ENCODE measurements around the gene TFIP11.
A peak's percentile ranks its signal among the peaks of the same experiment; 100 is the strongest.

Gene TFIP11

GRCh38 chr22:26447584-26448329, 64.5 kb downstream of the TFIP11 start:
- Histone ChIP-seq H3K9me3 (ENCODE audit: control insufficient read depth in 2 of 2, low read length in 2 of 2) (no peaks in the 10 kb centered on the region), H3K27ac (ENCODE audit: low read length) (peak overlapping the region; percentile 73), H3K4me3 (ENCODE audit: low read length in 2 of 2) (peak overlapping the region in 1 of 2 donors; percentile 54), H3K4me1 (ENCODE audit: control insufficient read depth, insufficient read depth, low read length) (peaks cover 10% of the 10 kb centered on the region), H3K9ac (ENCODE audit: low read length in 2 of 2) (peak overlapping the region in 1 of 2 donors; percentile 64), H3K36me3 (ENCODE audit: control insufficient read depth in 2 of 2, insufficient read depth in 2 of 2, low read length in 2 of 2) (peaks cover 16% of the 10 kb centered on the region in 2 donors), H3K27me3 (ENCODE audit: control insufficient read depth in 1 of 2, insufficient read depth in 2 of 2, low read length in 2 of 2) (no peaks in the 10 kb centered on the region)

GRCh38 chr22:26446808-26447515, 65.3 kb downstream of the TFIP11 start:
- Histone ChIP-seq H3K9ac (ENCODE audit: low read length in 2 of 2) (peak overlapping the region in 1 of 2 donors; percentile 64), H3K27ac (ENCODE audit: low read length) (peak overlapping the region; percentile 73), H3K27me3 (ENCODE audit: control insufficient read depth in 1 of 2, insufficient read depth in 2 of 2, low read length in 2 of 2) (no peaks in the 10 kb centered on the region), H3K4me3 (ENCODE audit: low read length in 2 of 2) (peak overlapping the region in 1 of 2 donors; percentile 54), H3K4me1 (ENCODE audit: control insufficient read depth, insufficient read depth, low read length) (peaks cover 10% of the 10 kb centered on the region), H3K36me3 (ENCODE audit: control insufficient read depth in 2 of 2, insufficient read depth in 2 of 2, low read length in 2 of 2) (peaks cover 9% of the 10 kb centered on the region in 2 donors), H3K9me3 (ENCODE audit: control insufficient read depth in 2 of 2, low read length in 2 of 2) (no peaks in the 10 kb centered on the region)

DNA sequence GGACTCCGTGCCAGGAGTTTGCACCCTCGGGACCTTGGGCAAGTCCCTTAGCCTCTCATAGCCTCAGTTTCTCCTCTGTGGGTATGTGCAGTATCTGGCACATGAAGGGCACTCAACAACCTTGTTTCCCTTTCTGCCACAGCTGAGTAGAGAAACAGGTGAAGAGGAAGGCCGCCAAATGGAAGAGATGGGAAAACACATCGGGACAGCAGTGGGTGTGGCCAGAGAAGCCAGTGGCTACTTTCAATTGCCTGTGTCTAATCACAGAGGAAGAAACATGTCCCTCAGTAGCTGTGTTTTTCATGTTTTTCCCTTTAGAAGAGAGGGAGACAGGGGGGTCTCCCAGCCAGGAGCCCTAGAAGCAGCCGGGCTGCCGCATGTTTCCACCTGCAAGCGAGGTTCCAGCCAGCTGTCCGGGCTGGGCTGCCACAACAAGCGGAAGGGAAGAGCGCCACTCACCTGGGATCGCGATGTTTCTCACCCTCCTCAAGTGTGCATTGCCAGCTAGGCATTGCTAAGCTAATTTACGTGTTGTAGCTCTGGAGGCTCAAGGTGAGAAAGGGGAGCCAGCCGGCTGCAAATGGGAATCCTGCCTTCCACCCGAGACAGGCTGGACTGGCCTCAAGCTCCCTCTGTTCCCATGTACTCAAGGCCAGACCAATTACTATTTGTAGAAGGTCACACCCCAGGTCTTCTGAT, 66.5 kb downstream of the TFIP11 start:
- H3K36me3 ChIP-seq (ENCODE audit: control insufficient read depth in 2 of 2, insufficient read depth in 2 of 2, low read length in 2 of 2) = peaks cover 1 to 4% of the 10 kb centered on the region in 2 donors
- H3K9me3 ChIP-seq (ENCODE audit: control insufficient read depth in 2 of 2, low read length in 2 of 2) = no peaks in the 10 kb centered on the region
- no peak overlapping the region for H3K27ac ChIP-seq (ENCODE audit: low read length)
- no peak overlapping the region for H3K9ac ChIP-seq (ENCODE audit: low read length in 2 of 2)
- peaks cover 10% of the 10 kb centered on the region for H3K4me1 ChIP-seq (ENCODE audit: control insufficient read depth, insufficient read depth, low read length)
- H3K4me3 ChIP-seq (ENCODE audit: low read length in 2 of 2) = no peak overlapping the region
- H3K27me3 ChIP-seq (ENCODE audit: control insufficient read depth in 1 of 2, insufficient read depth in 2 of 2, low read length in 2 of 2) = no peaks in the 10 kb centered on the region

- H3K36me3 ChIP-seq (ENCODE audit: control insufficient read depth in 2 of 2, insufficient read depth in 2 of 2, low read length in 2 of 2) = no peaks in the 10 kb centered on the region
- H3K27me3 ChIP-seq (ENCODE audit: control insufficient read depth in 1 of 2, insufficient read depth in 2 of 2, low read length in 2 of 2) = no peaks in the 10 kb centered on the region
- H3K4me3 ChIP-seq (ENCODE audit: low read length in 2 of 2) = no peak overlapping the region
- no peak overlapping the region for H3K9ac ChIP-seq (ENCODE audit: low read length in 2 of 2)
- peaks cover 10% of the 10 kb centered on the region for H3K4me1 ChIP-seq (ENCODE audit: control insufficient read depth, insufficient read depth, low read length)
- H3K27ac ChIP-seq (ENCODE audit: low read length) = no peak overlapping the region
- H3K9me3 ChIP-seq (ENCODE audit: control insufficient read depth in 2 of 2, low read length in 2 of 2) = no peaks in the 10 kb centered on the region
Measured at GRCh38 chr22:26444777-26445176, 67.5 kb downstream of the TFIP11 start.

DNA sequence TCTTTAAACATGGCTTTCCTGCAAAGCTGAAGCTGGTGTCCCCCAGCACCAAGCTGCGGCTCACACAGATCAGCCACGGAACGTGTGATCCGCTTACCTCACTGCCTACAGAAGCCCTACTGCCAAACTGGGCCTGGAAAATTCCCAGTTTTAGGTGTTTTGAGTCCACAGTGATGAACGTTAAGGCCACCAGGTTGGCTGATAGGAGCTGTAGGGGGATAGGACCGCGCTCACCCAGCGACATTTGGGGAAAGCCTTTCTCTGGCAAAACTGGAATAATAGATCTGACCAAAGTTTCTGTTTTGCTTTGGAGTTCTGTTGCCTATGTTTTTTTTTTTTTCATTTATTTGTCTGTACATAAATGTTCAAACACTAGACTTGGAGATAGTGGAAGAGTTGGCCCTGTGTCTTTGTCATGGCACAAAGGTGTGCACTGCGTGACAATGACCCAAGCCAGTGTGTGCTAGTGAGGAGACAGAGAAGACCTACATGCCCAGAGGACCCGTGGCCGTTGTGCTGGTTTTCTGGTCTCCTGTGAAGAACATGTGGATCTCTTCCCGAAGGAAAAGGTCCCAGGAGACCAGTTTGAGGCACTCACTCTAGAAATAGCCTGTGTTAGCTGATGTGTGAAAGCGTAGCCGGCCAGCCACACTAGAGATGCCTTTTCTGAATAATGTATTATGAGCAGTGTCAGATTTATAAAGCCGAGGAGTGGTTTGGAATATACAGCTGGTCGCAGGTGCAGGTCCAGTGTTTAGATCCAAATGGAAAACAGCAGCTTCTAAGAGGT, 68.2 kb downstream of the TFIP11 start:
- Histone ChIP-seq H3K4me1 (ENCODE audit: control insufficient read depth, insufficient read depth, low read length) (peaks cover 10% of the 10 kb centered on the region), H3K4me3 (ENCODE audit: low read length in 2 of 2) (no peak overlapping the region), H3K27me3 (ENCODE audit: control insufficient read depth in 1 of 2, insufficient read depth in 2 of 2, low read length in 2 of 2) (no peaks in the 10 kb centered on the region), H3K27ac (ENCODE audit: low read length) (no peak overlapping the region), H3K9ac (ENCODE audit: low read length in 2 of 2) (no peak overlapping the region), H3K9me3 (ENCODE audit: control insufficient read depth in 2 of 2, low read length in 2 of 2) (no peaks in the 10 kb centered on the region), H3K36me3 (ENCODE audit: control insufficient read depth in 2 of 2, insufficient read depth in 2 of 2, low read length in 2 of 2) (no peaks in the 10 kb centered on the region)

DNA sequence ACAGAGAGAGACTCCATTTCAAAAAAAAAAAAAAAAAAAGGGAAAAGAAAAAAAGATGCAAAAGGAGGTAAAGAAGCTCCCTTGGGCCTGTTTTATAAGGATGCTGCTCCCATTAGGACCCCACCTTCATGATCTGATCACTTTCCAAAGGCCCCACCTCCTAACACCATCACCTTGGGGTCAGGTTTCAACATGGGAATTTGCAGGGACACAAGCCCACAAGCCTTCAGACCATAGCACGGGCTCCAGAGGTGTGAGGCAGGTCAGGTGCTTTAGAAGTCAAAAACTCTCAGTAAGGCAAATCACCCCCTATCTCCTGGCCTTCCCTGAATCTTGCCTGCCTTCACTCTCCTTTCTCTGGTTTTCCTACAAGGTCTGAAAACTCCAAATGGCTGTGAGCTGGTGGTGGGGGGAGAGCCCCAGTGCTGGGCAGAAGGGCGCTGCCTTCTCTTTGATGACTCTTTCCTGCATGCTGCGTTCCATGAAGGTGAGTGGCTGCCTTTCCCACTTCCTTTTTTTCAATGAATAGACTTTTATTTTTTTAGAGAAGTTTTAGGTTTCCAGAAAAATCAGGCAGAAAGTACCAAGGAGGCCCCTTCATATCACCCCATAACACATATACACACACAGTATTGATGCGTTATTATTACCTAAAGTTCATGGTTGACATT, 70.1 kb downstream of the TFIP11 start:
- H3K9me3 ChIP-seq (ENCODE audit: control insufficient read depth in 2 of 2, low read length in 2 of 2) = no peaks in the 10 kb centered on the region
- no peak overlapping the region for H3K9ac ChIP-seq (ENCODE audit: low read length in 2 of 2)
- H3K4me1 ChIP-seq (ENCODE audit: control insufficient read depth, insufficient read depth, low read length) = peaks cover 3% of the 10 kb centered on the region
- no peaks in the 10 kb centered on the region for H3K36me3 ChIP-seq (ENCODE audit: control insufficient read depth in 2 of 2, insufficient read depth in 2 of 2, low read length in 2 of 2)
- no peak overlapping the region for H3K27ac ChIP-seq (ENCODE audit: low read length)
- no peak overlapping the region for H3K4me3 ChIP-seq (ENCODE audit: low read length in 2 of 2)
- H3K27me3 ChIP-seq (ENCODE audit: control insufficient read depth in 1 of 2, insufficient read depth in 2 of 2, low read length in 2 of 2) = no peaks in the 10 kb centered on the region
